Gastrocnemius medialis (tissue), 4 donors: Measurements from ENCODE around the gene CD300H. TPM values are rescaled to one million over a fixed set of nuclear protein-coding genes. Genes with fewer than 3 reads are reported as not detected.

ENCODE experiments used
- ATAC-seq, 2 donors: fragments of 150-250 bp; one replicate each; pipeline ENCODE4 v1.9.1; 2016
- DNase-seq, 2 donors: peaks; one replicate each; pipeline ENCODE4 v3.0.0-alpha.2; 2019
- H3K27ac ChIP-seq, 4 donors: fragments of 200-600 bp; sonication (generic); 1 replicate in 1 of 4; 2 replicates in 3 of 4; pipeline ENCODE4 v1.5.1; 2016 to 2018; ENCODE audit warnings: mild to moderate bottlenecking in 2 of 4, moderate library complexity in 1 of 4
- H3K27me3 ChIP-seq, 3 donors: fragments of 200-600 bp; sonication (generic) in 2 of 3; 1 replicate in 1 of 3; 2 replicates in 2 of 3; pipeline versions ENCODE4 v1.5.1 to v1.6.0; 2016 to 2019; ENCODE audit warnings: mild to moderate bottlenecking in 1 of 3, moderate library complexity in 1 of 3
- H3K36me3 ChIP-seq, 2 donors: fragments of 200-600 bp; sonication (generic) in 1 of 2; one replicate each; pipeline ENCODE4 v1.5.1; 2017 to 2018
- H3K4me1 ChIP-seq, 2 donors: fragments of 200-600 bp; sonication (generic) in 1 of 2; one replicate each; pipeline ENCODE4 v1.5.1; 2016 to 2017; ENCODE audit warnings: mild to moderate bottlenecking in 2 of 2
- H3K4me3 ChIP-seq, 4 donors: fragments of 200-600 bp; sonication (generic) in 3 of 4; 1 replicate in 1 of 4; 2 replicates in 3 of 4; pipeline ENCODE4 v1.5.1; 2016 to 2019; ENCODE audit warnings: mild to moderate bottlenecking in 2 of 4
- H3K9me3 ChIP-seq, 3 donors: fragments of 200-600 bp; sonication (generic) in 2 of 3; 1 replicate in 1 of 3; 2 replicates in 2 of 3; pipeline ENCODE4 v1.5.1; 2016 to 2019
- POLR2A ChIP-seq, 2 donors: fragments of 450-650 bp; IDR thresholded peaks; one replicate each; pipeline ENCODE4 v1.6.1; 2017; ENCODE audit warnings: antibody characterized with exemption in 2 of 2, mild to moderate bottlenecking in 2 of 2, moderate library complexity in 2 of 2
- in situ Hi-C, 4 donors: fragments of 200-750 bp; cut with MboI; loops; one replicate each; pipeline versions ENCODE4 v1.15.0 to v1.8.0; 2017; ENCODE audit warnings: low sequenced_read_pairs in 4 of 4
- intact Hi-C: fragments of 100-400 bp; cut with DNase I; formaldehyde crosslinking; loops from one replicate; pipeline ENCODE4 v1.15.1; 2023; ENCODE audit warnings: low total_unique reads
- total RNA-seq, 4 donors: library from RNA; depleted of rRNA; stranded (reverse); fragments of >200 nt; gene quantifications; one replicate each; pipeline versions ENCODE4 v1.1.0 to v1.2.3, GENCODE V29; 2016
- TF ChIP-seq, protein P1 (sequence below), 5 experiments: fragments of 450-650 bp in 3 of 5; fragments of 200-600 bp in 2 of 5; sonication (generic) in 2 of 5; IDR thresholded peaks in 4 of 5; conservative IDR thresholded peaks in 1 of 5; 1 replicate in 4 of 5; 2 replicates in 1 of 5; pipeline ENCODE4 v1.5.1; 2016 to 2019; ENCODE audit warnings: antibody characterized with exemption in 5 of 5, mild to moderate bottlenecking in 3 of 5, moderate library complexity in 3 of 5

CD300H gene
- total RNA-seq, 4 donors from 2014 or later, result not detected

DNA sequence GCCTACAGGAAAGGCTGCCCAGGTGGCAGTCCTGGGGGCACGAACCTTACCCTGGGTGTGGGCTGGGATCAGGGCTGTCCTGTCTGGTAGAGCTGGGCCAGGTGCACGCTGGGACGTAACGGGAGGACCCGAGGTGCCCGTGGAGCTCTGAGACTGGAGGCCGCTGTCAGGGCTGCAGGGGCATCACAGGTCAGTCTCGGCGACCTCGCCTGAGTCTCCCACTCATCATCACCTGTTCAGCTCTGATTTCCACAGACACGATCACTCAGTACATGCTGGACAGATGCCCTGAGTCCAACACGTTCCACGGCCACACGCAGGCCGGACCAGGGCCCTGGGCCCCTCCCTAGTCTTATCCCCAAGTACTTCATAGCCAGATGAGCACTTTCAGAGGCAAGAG lies 16.7 kb downstream of the CD300H start:
- Histone ChIP-seq H3K36me3 (no peaks in the 10 kb centered on the region), H3K27me3 (peaks cover 0 to 4% (median 3%) of the 10 kb centered on the region in 3 donors), H3K27ac (no peak overlapping the region), H3K4me3 (no peak overlapping the region), H3K4me1 (no peaks in the 10 kb centered on the region), H3K9me3 (no peaks in the 10 kb centered on the region)
- in situ Hi-C loops, result no loop called here
- intact Hi-C loops, result no loop called here
- DNase-seq, result no peak
- TF ChIP-seq POLR2A (IDR thresholded peaks at IDR 0.05), result no peak
- TF ChIP-seq, protein P1, sequence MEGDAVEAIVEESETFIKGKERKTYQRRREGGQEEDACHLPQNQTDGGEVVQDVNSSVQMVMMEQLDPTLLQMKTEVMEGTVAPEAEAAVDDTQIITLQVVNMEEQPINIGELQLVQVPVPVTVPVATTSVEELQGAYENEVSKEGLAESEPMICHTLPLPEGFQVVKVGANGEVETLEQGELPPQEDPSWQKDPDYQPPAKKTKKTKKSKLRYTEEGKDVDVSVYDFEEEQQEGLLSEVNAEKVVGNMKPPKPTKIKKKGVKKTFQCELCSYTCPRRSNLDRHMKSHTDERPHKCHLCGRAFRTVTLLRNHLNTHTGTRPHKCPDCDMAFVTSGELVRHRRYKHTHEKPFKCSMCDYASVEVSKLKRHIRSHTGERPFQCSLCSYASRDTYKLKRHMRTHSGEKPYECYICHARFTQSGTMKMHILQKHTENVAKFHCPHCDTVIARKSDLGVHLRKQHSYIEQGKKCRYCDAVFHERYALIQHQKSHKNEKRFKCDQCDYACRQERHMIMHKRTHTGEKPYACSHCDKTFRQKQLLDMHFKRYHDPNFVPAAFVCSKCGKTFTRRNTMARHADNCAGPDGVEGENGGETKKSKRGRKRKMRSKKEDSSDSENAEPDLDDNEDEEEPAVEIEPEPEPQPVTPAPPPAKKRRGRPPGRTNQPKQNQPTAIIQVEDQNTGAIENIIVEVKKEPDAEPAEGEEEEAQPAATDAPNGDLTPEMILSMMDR (IDR thresholded peaks at IDR 0.05 in 4 of 5, conservative IDR thresholded peaks at IDR 0.05 in 1 of 5), result no peak
- ATAC-seq, result no peak

DNA sequence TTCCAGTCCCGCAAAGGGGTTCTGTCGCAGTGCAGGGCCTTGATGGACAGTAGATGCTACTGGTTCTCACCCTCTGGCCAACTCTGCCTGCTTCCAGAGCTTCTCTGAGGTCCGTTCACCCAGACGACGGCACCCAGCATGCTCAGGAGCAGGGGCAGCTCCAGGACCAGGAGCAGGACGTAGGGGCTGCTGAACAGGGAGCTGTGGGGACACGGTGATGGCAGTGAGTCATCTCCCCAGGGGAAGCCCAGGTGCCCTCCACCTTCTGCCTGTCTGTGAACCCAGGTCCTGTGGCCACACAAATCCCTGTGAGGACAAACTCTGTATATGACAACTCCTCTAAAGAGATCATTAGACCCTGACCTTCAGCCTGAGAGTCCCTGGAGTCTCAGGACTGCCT lies 18.0 kb downstream of the CD300H start:
- DNase-seq, result no peak
- in situ Hi-C loops, result no loop called here
- ATAC-seq, result no peak
- H3K27me3 ChIP-seq, result peaks cover 0 to 4% (median 3%) of the 10 kb centered on the region in 3 donors
- H3K27ac ChIP-seq, result no peak overlapping the region
- no peaks in the 10 kb centered on the region for H3K9me3 ChIP-seq
- no peak overlapping the region for H3K4me3 ChIP-seq
- H3K4me1 ChIP-seq, result no peaks in the 10 kb centered on the region
- H3K36me3 ChIP-seq, result no peaks in the 10 kb centered on the region
- TF ChIP-seq POLR2A (IDR thresholded peaks at IDR 0.05), result no peak
- TF ChIP-seq, protein P1 (IDR thresholded peaks at IDR 0.05 in 4 of 5, conservative IDR thresholded peaks at IDR 0.05 in 1 of 5), result no peak
- intact Hi-C loops, result no loop called here

DNA sequence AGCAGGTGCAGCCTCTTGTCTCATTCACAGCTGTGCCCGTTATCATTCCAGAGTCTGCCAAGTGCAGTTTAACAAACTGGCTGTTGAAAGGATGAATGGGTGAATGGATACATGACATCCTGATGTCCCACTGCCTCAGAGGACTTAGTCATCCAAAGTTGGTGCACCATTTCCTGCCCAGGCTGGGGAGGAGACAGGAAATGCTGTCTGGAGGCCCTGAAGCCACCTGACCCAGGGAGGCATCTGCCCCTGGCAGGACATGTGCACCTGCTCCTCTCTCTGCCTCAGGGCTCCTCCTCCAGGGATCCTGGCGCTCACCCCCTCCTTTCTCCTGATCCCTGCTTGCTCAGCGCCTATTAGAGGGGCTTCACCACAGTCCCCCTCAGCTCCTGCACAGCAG lies 19.6 kb downstream of the CD300H start:
- Histone ChIP-seq H3K4me3 (no peak overlapping the region), H3K4me1 (no peaks in the 10 kb centered on the region), H3K36me3 (no peaks in the 10 kb centered on the region), H3K27ac (no peak overlapping the region), H3K9me3 (no peaks in the 10 kb centered on the region), H3K27me3 (peaks cover 0 to 4% (median 3%) of the 10 kb centered on the region in 3 donors)
- in situ Hi-C loops, result no loop called here
- no peak for TF ChIP-seq POLR2A (IDR thresholded peaks at IDR 0.05)
- TF ChIP-seq, protein P1 (IDR thresholded peaks at IDR 0.05 in 4 of 5, conservative IDR thresholded peaks at IDR 0.05 in 1 of 5), result no peak
- ATAC-seq (no peak), DNase-seq (no peak)
- intact Hi-C loops, result no loop called here

DNA sequence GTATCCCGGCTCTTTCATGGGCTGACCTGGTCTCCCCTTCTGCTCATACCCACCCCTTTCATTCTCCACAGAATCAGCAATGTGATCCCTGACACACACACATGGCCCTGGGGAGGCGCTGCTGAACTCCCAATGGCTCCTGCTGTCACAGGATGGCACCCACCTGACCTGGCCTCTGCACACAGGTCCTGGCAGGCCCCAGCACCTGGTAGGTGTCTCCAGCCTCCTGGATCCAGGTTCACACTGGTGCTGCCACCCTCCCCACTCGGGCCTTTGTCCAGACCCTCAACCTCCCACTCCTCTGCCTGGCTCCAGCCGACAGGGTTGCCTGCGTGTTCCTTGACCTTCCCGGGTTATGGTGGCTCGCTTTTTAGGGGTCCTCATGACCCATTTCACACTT lies 20.0 kb downstream of the CD300H start:
- peaks cover 0 to 4% (median 3%) of the 10 kb centered on the region in 3 donors for H3K27me3 ChIP-seq
- H3K4me1 ChIP-seq, result no peaks in the 10 kb centered on the region
- intact Hi-C loops (no loop called here), in situ Hi-C loops (no loop called here)
- no peak for ATAC-seq
- H3K4me3 ChIP-seq, result no peak overlapping the region
- TF ChIP-seq POLR2A (IDR thresholded peaks at IDR 0.05), result no peak
- TF ChIP-seq, protein P1 (IDR thresholded peaks at IDR 0.05 in 4 of 5, conservative IDR thresholded peaks at IDR 0.05 in 1 of 5), result no peak
- DNase-seq, result no peak
- H3K36me3 ChIP-seq, result no peaks in the 10 kb centered on the region
- no peaks in the 10 kb centered on the region for H3K9me3 ChIP-seq
- no peak overlapping the region for H3K27ac ChIP-seq

DNA sequence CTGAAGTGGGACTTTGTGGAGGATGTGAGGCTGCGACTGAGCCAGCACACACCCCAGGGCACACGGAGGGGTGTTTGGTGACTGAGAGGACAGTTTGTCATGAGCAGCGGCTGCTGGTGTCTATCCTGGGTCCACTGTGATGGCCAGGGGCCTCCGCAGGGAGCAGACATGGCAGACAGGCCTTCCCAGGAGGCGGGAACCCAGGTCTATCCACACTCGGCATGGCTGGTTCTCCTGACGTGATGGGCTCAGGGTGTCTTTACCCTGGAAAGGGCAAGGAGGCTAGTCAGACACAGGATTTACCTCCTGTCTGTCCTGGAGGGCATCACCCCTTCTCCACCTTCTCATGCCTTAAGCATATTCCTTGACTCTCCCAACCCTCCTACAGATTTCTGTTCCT lies 20.7 kb downstream of the CD300H start:
- in situ Hi-C loops, result no loop called here
- H3K27me3 ChIP-seq, result peaks cover 0 to 4% (median 3%) of the 10 kb centered on the region in 3 donors
- intact Hi-C loops, result no loop called here

More for the DNA sequence above, 20.7 kb downstream of the CD300H start:
- DNase-seq, result no peak
- no peak overlapping the region for H3K27ac ChIP-seq
- no peaks in the 10 kb centered on the region for H3K9me3 ChIP-seq
- ATAC-seq, result no peak
- TF ChIP-seq, protein P1 (IDR thresholded peaks at IDR 0.05 in 4 of 5, conservative IDR thresholded peaks at IDR 0.05 in 1 of 5), result no peak
- TF ChIP-seq POLR2A (IDR thresholded peaks at IDR 0.05), result no peak
- H3K4me1 ChIP-seq, result no peaks in the 10 kb centered on the region
- no peaks in the 10 kb centered on the region for H3K36me3 ChIP-seq
- H3K4me3 ChIP-seq, result no peak overlapping the region
